HepG2 (cell line): ENCODE data around the gene NAGA. TPM values are rescaled to one million over a fixed set of nuclear protein-coding genes. Genes with fewer than 3 reads are reported as not detected.

Experiments
- ATAC-seq: fragments of 200-7000 bp; cut with Tn5 transposase; 3 replicates; pipeline ENCODE4 v1.9.1; 2020; ENCODE audit warnings: mild to moderate bottlenecking, moderate library complexity
- BruUV-seq: library from RNA; stranded (reverse); fragments of 400-500 nt; replicated peaks from 2 replicates; lab custom pipeline; 2021; lab: Mats Ljungman, UMichigan
- CTCF ChIA-PET: fragments of 300-600 bp; formaldehyde crosslinking; extraction: SDS; loops from one replicate; lab custom pipeline; 2021; ENCODE audit warnings: low total read pairs, inconsistent platforms, low intra/inter-chr PET ratio; lab: Yijun Ruan, JAX
- POLR2A ChIA-PET: fragments of 350-600 bp; sonication (Branson Sonifier 250); formaldehyde crosslinking; loops from one replicate; lab custom pipeline; 2020; ENCODE audit warnings: antibody characterized with exemption, inconsistent platforms; lab: Yijun Ruan, JAX
- DNase-seq: peaks from one replicate; pipeline ENCODE4 v3.0.0-alpha.2; 2015; ENCODE audit warnings: low spot score
- FAIRE-seq: peaks from 3 replicates; lab custom pipeline; 2011; peaks lifted over from hg19 to GRCh38; lab: Jason Lieb, UNC
- H2AFZ ChIP-seq: one replicate; pipeline ENCODE4 v1.6.1; 2011; ENCODE audit warnings: low read length, inconsistent platforms
- H3K27ac ChIP-seq: fragments of 300-600 bp; 3 replicates; pipeline ENCODE4 v1.8.0; 2011; ENCODE audit warnings: mixed run types, mild to moderate bottlenecking, mixed read lengths, low read length, inconsistent platforms; ENCODE audit not compliant: insufficient read depth; ENCODE audit errors: extremely low read length
- H3K27me3 ChIP-seq, 2 experiments: fragments of 200-600 bp in 1 of 2; 2 replicates in 1 of 2; 3 replicates in 1 of 2; pipeline versions ENCODE4 v1.6.0 to v1.8.0; 2011; ENCODE audit warnings: low read length in 2 of 2, mild to moderate bottlenecking in 2 of 2, moderate library complexity in 2 of 2, inconsistent platforms in 1 of 2; ENCODE audit not compliant: insufficient read depth in 2 of 2, control insufficient read depth in 1 of 2
- H3K36me3 ChIP-seq, 2 experiments: fragments of 200-600 bp in 1 of 2; replicated peaks in 1 of 2; 2 replicates in 1 of 2; 3 replicates in 1 of 2; pipeline versions ENCODE4 v1.5.1 to v1.8.0; 2011; ENCODE audit warnings: low read length in 2 of 2, inconsistent platforms in 1 of 2; ENCODE audit not compliant: insufficient read depth in 2 of 2, control insufficient read depth in 1 of 2
- H3K4me1 ChIP-seq: 2 replicates; pipeline ENCODE4 v1.5.1; 2012; ENCODE audit warnings: low read length, inconsistent platforms; ENCODE audit not compliant: insufficient read depth
- H3K4me2 ChIP-seq: 2 replicates; pipeline ENCODE4 v1.6.0; 2011; ENCODE audit warnings: low read depth, low read length, inconsistent platforms
- H3K4me3 ChIP-seq, 3 experiments: fragments of 200-600 bp in 1 of 3; sonication (generic), shearing (Covaris generic) in 1 of 3; replicated peaks in 1 of 3; 2 replicates each; pipeline ENCODE4 v1.5.1; 2011 to 2016; ENCODE audit warnings: low read length in 3 of 3, inconsistent platforms in 2 of 3, low read depth in 2 of 3, mild to moderate bottlenecking in 2 of 3, control low read depth in 1 of 3, mixed read lengths in 1 of 3; ENCODE audit not compliant: insufficient read depth in 1 of 3
- H3K79me2 ChIP-seq: one replicate; pipeline ENCODE4 v1.6.1; 2011; ENCODE audit warnings: low read length, inconsistent platforms; ENCODE audit not compliant: insufficient read depth
- H3K9ac ChIP-seq: 2 replicates; pipeline ENCODE4 v1.6.0; 2011; ENCODE audit warnings: mild to moderate bottlenecking, low read depth, low read length, inconsistent platforms; ENCODE audit not compliant: insufficient read depth
- H3K9me3 ChIP-seq: 2 replicates; pipeline ENCODE4 v1.5.1; 2012; ENCODE audit warnings: mild to moderate bottlenecking, low read length
- H4K20me1 ChIP-seq: 2 replicates; pipeline ENCODE4 v1.6.0; 2011; ENCODE audit warnings: inconsistent platforms, mild to moderate bottlenecking, low read length, moderate library complexity; ENCODE audit not compliant: insufficient read depth
- KAT8 ChIP-seq: IDR thresholded peaks from 2 replicates; pipeline ENCODE4 v1.6.1; 2016; ENCODE audit warnings: missing genetic modification reagents, missing compliant biosample characterization
- KDM5B ChIP-seq: sonication (generic); formaldehyde crosslinking; IDR thresholded peaks from 2 replicates; pipeline ENCODE4 v1.4.0; 2020; ENCODE audit warnings: missing genetic modification reagents, mild to moderate bottlenecking, borderline replicate concordance
- NFKBIZ ChIP-seq: IDR thresholded peaks from 2 replicates; pipeline ENCODE4 v1.6.1; 2018; ENCODE audit warnings: missing genetic modification reagents, missing compliant biosample characterization
- SAP130 ChIP-seq: IDR thresholded peaks from 2 replicates; pipeline ENCODE4 v1.6.1; 2016; ENCODE audit warnings: low read depth
- THAP9 ChIP-seq: sonication (generic); formaldehyde crosslinking; IDR thresholded peaks from 2 replicates; pipeline ENCODE4; 2020; ENCODE audit warnings: missing genetic modification reagents, mild to moderate bottlenecking, borderline replicate concordance
- ZBTB7A ChIP-seq: sonication (generic); formaldehyde crosslinking; IDR thresholded peaks from 2 replicates; pipeline ENCODE4 v1.8.0; 2022; ENCODE audit warnings: mild to moderate bottlenecking, missing genetic modification reagents
- ZNF777 ChIP-seq: sonication (generic); formaldehyde crosslinking; IDR thresholded peaks from 2 replicates; pipeline ENCODE4 v1.4.0; 2020; ENCODE audit warnings: missing genetic modification reagents
- WGBS: methylation state at CpG from one replicate; pipeline ENCODE4 v1.1.6; 2017; ENCODE audit warnings: low lambda C conversion rate; 5-methylcytosine and 5-hydroxymethylcytosine counted together
- in situ Hi-C: cut with HindIII; loops from 2 replicates; pipeline ENCODE4 v1.10.0; 2017; ENCODE audit warnings: low pct_unique_long_range_greater_than_20kb; ENCODE audit not compliant: extremely low pct_ligation_motif_present
- intact Hi-C: fragments of 100-400 bp; cut with micrococcal nuclease; formaldehyde crosslinking; loops from one replicate; pipeline ENCODE4 v1.10.0; 2022; ENCODE audit not compliant: unreplicated experiment
- polyA plus RNA-seq, 8 experiments: library from polyadenylated mRNA; depleted of rRNA in 3 of 8; stranded (reverse) in 7 of 8; unstranded in 1 of 8; fragments of >200 nt; fragmentation: Illumina TruSeq in 4 of 8; extraction: Trizol in 4 of 8; gene quantifications; 2 replicates each; pipeline versions ENCODE4 v1.2.1 to v1.2.3, GENCODE V29; 2011 to 2016; ENCODE audit warnings: low read depth in 4 of 8, missing spikeins in 1 of 8, mixed read lengths in 1 of 8; ENCODE audit not compliant: insufficient read depth in 1 of 8
- total RNA-seq, 5 experiments: library from RNA; depleted of rRNA; stranded (reverse); fragments of >200 nt; fragmentation: Illumina TruSeq; extraction: Trizol; gene quantifications; 2 replicates each; pipeline ENCODE4 v1.2.3, GENCODE V29; 2016; ENCODE audit warnings: low read depth in 1 of 5
- TF ChIP-seq, protein P1 (sequence below): sonication (generic); formaldehyde crosslinking; IDR thresholded peaks from 2 replicates; pipeline ENCODE4 v1.4.0; 2020; ENCODE audit warnings: low read depth, missing genetic modification reagents
- TF ChIP-seq, protein P2 (sequence below): sonication (generic); formaldehyde crosslinking; IDR thresholded peaks from 2 replicates; pipeline ENCODE4 v1.5.0; 2020; ENCODE audit warnings: mild to moderate bottlenecking, missing genetic modification reagents, borderline replicate concordance

Gene NAGA
- total and polyA plus RNA-seq, 2 of the 13 experiments (the other 11 are each of a cell fraction or from before 2014, with no cell fraction given) = 15.1 to 23.4 TPM

GRCh38 chr22:42022162-42022847 lies 48.3 kb downstream of the NAGA start:
- Histone ChIP-seq H3K4me2 (no peak overlapping the region), H2AFZ (no peak overlapping the region), H3K4me1 (no peaks in the 10 kb centered on the region), H4K20me1 (no peaks in the 10 kb centered on the region), H3K36me3 (no peaks in the 10 kb centered on the region), H3K79me2 (no peaks in the 10 kb centered on the region), H3K27ac (no peak overlapping the region), H3K9me3 (no peaks in the 10 kb centered on the region), H3K9ac (no peak overlapping the region), H3K4me3 (no peak overlapping the region), H3K27me3 (peaks cover 0 to 9% of the 10 kb centered on the region in 2 experiments; a peak in 1 of 5 replicates)
- BruUV-seq = no TSS peak
- no peak for FAIRE-seq
- in situ Hi-C loops = no loop called here
- DNase-seq = no peak
- WGBS = 0% methylated on average over 2 of the region's 2 CpGs
- intact Hi-C loops = no loop called here
- no peak for ATAC-seq
- POLR2A ChIA-PET = no interaction called here
- CTCF ChIA-PET = no interaction called here
- TF ChIP-seq NFKBIZ (no peak), ZBTB7A (CRISPR knock-in tag) (no peak), SAP130 (CRISPR knock-in tag) (no peak), KDM5B (CRISPR knock-in tag) (no peak), KAT8 (CRISPR knock-in tag) (no peak), THAP9 (CRISPR knock-in tag) (no peak), ZNF777 (CRISPR knock-in tag) (no peak)
- TF ChIP-seq, protein P1, sequence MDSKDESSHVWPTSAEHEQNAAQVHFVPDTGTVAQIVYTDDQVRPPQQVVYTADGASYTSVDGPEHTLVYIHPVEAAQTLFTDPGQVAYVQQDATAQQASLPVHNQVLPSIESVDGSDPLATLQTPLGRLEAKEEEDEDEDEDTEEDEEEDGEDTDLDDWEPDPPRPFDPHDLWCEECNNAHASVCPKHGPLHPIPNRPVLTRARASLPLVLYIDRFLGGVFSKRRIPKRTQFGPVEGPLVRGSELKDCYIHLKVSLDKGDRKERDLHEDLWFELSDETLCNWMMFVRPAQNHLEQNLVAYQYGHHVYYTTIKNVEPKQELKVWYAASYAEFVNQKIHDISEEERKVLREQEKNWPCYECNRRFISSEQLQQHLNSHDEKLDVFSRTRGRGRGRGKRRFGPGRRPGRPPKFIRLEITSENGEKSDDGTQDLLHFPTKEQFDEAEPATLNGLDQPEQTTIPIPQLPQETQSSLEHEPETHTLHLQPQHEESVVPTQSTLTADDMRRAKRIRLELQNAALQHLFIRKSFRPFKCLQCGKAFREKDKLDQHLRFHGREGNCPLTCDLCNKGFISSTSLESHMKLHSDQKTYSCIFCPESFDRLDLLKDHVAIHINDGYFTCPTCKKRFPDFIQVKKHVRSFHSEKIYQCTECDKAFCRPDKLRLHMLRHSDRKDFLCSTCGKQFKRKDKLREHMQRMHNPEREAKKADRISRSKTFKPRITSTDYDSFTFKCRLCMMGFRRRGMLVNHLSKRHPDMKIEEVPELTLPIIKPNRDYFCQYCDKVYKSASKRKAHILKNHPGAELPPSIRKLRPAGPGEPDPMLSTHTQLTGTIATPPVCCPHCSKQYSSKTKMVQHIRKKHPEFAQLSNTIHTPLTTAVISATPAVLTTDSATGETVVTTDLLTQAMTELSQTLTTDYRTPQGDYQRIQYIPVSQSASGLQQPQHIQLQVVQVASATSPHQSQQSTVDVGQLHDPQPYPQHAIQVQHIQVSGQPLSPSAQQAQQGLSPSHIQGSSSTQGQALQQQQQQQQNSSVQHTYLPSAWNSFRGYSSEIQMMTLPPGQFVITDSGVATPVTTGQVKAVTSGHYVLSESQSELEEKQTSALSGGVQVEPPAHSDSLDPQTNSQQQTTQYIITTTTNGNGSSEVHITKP (CRISPR knock-in tag) = no peak
- TF ChIP-seq, protein P2, sequence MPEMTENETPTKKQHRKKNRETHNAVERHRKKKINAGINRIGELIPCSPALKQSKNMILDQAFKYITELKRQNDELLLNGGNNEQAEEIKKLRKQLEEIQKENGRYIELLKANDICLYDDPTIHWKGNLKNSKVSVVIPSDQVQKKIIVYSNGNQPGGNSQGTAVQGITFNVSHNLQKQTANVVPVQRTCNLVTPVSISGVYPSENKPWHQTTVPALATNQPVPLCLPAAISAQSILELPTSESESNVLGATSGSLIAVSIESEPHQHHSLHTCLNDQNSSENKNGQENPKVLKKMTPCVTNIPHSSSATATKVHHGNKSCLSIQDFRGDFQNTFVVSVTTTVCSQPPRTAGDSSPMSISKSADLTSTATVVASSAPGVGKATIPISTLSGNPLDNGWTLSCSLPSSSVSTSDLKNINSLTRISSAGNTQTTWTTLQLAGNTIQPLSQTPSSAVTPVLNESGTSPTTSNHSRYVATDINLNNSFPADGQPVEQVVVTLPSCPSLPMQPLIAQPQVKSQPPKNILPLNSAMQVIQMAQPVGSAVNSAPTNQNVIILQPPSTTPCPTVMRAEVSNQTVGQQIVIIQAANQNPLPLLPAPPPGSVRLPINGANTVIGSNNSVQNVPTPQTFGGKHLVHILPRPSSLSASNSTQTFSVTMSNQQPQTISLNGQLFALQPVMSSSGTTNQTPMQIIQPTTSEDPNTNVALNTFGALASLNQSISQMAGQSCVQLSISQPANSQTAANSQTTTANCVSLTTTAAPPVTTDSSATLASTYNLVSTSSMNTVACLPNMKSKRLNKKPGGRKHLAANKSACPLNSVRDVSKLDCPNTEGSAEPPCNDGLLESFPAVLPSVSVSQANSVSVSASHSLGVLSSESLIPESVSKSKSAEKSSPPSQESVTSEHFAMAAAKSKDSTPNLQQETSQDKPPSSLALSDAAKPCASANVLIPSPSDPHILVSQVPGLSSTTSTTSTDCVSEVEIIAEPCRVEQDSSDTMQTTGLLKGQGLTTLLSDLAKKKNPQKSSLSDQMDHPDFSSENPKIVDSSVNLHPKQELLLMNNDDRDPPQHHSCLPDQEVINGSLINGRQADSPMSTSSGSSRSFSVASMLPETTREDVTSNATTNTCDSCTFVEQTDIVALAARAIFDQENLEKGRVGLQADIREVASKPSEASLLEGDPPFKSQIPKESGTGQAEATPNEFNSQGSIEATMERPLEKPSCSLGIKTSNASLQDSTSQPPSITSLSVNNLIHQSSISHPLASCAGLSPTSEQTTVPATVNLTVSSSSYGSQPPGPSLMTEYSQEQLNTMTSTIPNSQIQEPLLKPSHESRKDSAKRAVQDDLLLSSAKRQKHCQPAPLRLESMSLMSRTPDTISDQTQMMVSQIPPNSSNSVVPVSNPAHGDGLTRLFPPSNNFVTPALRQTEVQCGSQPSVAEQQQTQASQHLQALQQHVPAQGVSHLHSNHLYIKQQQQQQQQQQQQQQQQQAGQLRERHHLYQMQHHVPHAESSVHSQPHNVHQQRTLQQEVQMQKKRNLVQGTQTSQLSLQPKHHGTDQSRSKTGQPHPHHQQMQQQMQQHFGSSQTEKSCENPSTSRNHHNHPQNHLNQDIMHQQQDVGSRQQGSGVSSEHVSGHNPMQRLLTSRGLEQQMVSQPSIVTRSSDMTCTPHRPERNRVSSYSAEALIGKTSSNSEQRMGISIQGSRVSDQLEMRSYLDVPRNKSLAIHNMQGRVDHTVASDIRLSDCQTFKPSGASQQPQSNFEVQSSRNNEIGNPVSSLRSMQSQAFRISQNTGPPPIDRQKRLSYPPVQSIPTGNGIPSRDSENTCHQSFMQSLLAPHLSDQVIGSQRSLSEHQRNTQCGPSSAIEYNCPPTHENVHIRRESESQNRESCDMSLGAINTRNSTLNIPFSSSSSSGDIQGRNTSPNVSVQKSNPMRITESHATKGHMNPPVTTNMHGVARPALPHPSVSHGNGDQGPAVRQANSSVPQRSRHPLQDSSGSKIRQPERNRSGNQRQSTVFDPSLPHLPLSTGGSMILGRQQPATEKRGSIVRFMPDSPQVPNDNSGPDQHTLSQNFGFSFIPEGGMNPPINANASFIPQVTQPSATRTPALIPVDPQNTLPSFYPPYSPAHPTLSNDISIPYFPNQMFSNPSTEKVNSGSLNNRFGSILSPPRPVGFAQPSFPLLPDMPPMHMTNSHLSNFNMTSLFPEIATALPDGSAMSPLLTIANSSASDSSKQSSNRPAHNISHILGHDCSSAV (CRISPR knock-in tag) = no peak
